A673 (cell line): Measurements from ENCODE around the gene STXBP5. TPM values are rescaled to one million over a fixed set of nuclear protein-coding genes. Genes with fewer than 3 reads are reported as not detected.

Experiments used
- BruUV-seq: library from RNA; stranded (reverse); fragments of 400-500 nt; replicated peaks from 2 replicates; lab custom pipeline; 2021; lab: Mats Ljungman, UMichigan
- CTCF ChIA-PET: fragments of 300-600 bp; sonication (Branson Sonifier 250); formaldehyde crosslinking; loops from one replicate; lab custom pipeline; 2022; ENCODE audit warnings: antibody characterized with exemption; lab: Charles Lee
- POLR2A ChIA-PET: fragments of 300-600 bp; sonication (Branson Sonifier 250); formaldehyde crosslinking; loops from one replicate; lab custom pipeline; 2022; ENCODE audit warnings: antibody characterized with exemption; ENCODE audit not compliant: low non-redundant PET; lab: Charles Lee
- DNase-seq: peaks from one replicate; pipeline ENCODE4 v3.0.0-alpha.2; 2015; ENCODE audit warnings: low spot score
- H3K27ac ChIP-seq: fragments of 200-600 bp; sonication (generic); 2 replicates; pipeline ENCODE4 v1.5.1; 2016; ENCODE audit warnings: mixed run types, low read depth, mild to moderate bottlenecking, mixed read lengths, antibody characterized with exemption, low read length; ENCODE audit not compliant: poor library complexity, severe bottlenecking
- H3K27me3 ChIP-seq: fragments of 200-600 bp; sonication (generic); replicated peaks from 2 replicates; pipeline ENCODE4 v1.6.1; 2017; ENCODE audit warnings: mixed run types, low read depth, mild to moderate bottlenecking, mixed read lengths, antibody characterized with exemption, low read length; ENCODE audit not compliant: insufficient read depth, poor library complexity
- H3K36me3 ChIP-seq: fragments of 200-600 bp; sonication (generic); 2 replicates; pipeline ENCODE4 v1.6.1; 2016; ENCODE audit warnings: mixed run types, mild to moderate bottlenecking, mixed read lengths, antibody characterized with exemption, low read length; ENCODE audit not compliant: insufficient read depth, poor library complexity, severe bottlenecking
- H3K4me1 ChIP-seq: fragments of 200-600 bp; sonication (generic); 2 replicates; pipeline ENCODE4 v1.6.1; 2017; ENCODE audit warnings: mixed run types, mild to moderate bottlenecking, mixed read lengths, antibody characterized with exemption, low read length; ENCODE audit not compliant: insufficient read depth, poor library complexity, severe bottlenecking
- H3K4me3 ChIP-seq: fragments of 200-600 bp; sonication (generic); 2 replicates; pipeline ENCODE4 v1.5.1; 2016; ENCODE audit warnings: low read depth, mixed run types, mild to moderate bottlenecking, mixed read lengths, low read length; ENCODE audit not compliant: poor library complexity, severe bottlenecking
- H3K9me3 ChIP-seq: fragments of 200-600 bp; sonication (generic); 2 replicates; pipeline ENCODE4 v1.6.1; 2016; ENCODE audit warnings: mixed run types, low read depth, mild to moderate bottlenecking, mixed read lengths, antibody characterized with exemption, low read length; ENCODE audit not compliant: poor library complexity, severe bottlenecking
- EZH2 ChIP-seq: fragments of 200-600 bp; sonication (generic); IDR thresholded peaks from 2 replicates; pipeline ENCODE4 v1.6.1; 2017; ENCODE audit warnings: borderline replicate concordance, low read depth, mild to moderate bottlenecking, mixed read lengths, antibody characterized with exemption, low read length; ENCODE audit not compliant: poor library complexity, severe bottlenecking
- intact Hi-C: fragments of 100-400 bp; cut with micrococcal nuclease; formaldehyde crosslinking; loops from one replicate; pipeline ENCODE4 v1.10.0; 2022; ENCODE audit not compliant: unreplicated experiment
- total RNA-seq: library from RNA; stranded (reverse); gene quantifications from 2 replicates; pipeline ENCODE4 v1.2.3, GENCODE V29; 2021
- TF ChIP-seq, protein P1 (sequence below): fragments of 300-800, 200-600 bp; sonication (generic); conservative IDR thresholded peaks from 2 replicates; pipeline ENCODE4 v1.5.1; 2017; ENCODE audit warnings: low read depth, mild to moderate bottlenecking, antibody characterized with exemption, low read length, moderate library complexity, mixed read lengths

STXBP5 gene
- total RNA-seq, 1 experiment from 2014 or later = 14.5 TPM

GRCh38 chr6:147278891-147279290 is 74.7 kb downstream of the STXBP5 start:
- POLR2A ChIA-PET = no interaction called here
- no peaks in the 10 kb centered on the region for H3K36me3 ChIP-seq
- TF ChIP-seq EZH2 = no peak
- TF ChIP-seq, protein P1, sequence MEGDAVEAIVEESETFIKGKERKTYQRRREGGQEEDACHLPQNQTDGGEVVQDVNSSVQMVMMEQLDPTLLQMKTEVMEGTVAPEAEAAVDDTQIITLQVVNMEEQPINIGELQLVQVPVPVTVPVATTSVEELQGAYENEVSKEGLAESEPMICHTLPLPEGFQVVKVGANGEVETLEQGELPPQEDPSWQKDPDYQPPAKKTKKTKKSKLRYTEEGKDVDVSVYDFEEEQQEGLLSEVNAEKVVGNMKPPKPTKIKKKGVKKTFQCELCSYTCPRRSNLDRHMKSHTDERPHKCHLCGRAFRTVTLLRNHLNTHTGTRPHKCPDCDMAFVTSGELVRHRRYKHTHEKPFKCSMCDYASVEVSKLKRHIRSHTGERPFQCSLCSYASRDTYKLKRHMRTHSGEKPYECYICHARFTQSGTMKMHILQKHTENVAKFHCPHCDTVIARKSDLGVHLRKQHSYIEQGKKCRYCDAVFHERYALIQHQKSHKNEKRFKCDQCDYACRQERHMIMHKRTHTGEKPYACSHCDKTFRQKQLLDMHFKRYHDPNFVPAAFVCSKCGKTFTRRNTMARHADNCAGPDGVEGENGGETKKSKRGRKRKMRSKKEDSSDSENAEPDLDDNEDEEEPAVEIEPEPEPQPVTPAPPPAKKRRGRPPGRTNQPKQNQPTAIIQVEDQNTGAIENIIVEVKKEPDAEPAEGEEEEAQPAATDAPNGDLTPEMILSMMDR = no peak
- no peaks in the 10 kb centered on the region for H3K4me1 ChIP-seq
- no peaks in the 10 kb centered on the region for H3K27me3 ChIP-seq
- CTCF ChIA-PET = no interaction called here
- no peak overlapping the region for H3K27ac ChIP-seq
- DNase-seq = no peak
- intact Hi-C loops = no loop called here
- no peak overlapping the region for H3K4me3 ChIP-seq
- H3K9me3 ChIP-seq = no peaks in the 10 kb centered on the region
- no TSS peak for BruUV-seq

DNA sequence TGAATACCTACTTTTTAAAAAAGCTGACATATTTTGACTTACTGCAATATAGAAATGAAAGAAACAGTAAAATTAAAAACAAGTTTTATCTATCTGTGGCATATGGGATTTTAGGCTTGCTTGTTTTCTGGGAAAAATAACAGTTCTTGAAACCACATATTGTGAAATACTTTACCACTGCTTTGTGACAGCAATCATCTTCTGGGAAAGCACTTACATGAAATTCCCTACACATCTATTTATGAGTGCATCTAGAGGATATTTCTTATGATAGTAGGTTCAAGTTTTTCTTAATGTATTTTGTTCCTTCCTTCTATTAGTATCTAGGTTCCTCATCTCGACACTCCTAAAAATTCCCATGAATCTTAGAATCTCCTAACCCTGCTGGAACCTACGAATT is 75.2 kb downstream of the STXBP5 start:
- intact Hi-C loops = no loop called here
- no peak for TF ChIP-seq EZH2
- TF ChIP-seq, protein P1 = no peak

GRCh38 chr6:147281895-147282565 is 77.8 kb downstream of the STXBP5 start:
- no TSS peak for BruUV-seq
- CTCF ChIA-PET = no interaction called here
- H3K4me1 ChIP-seq = no peaks in the 10 kb centered on the region
- TF ChIP-seq EZH2 = no peak
- TF ChIP-seq, protein P1 = no peak
- H3K36me3 ChIP-seq = no peaks in the 10 kb centered on the region
- no peak overlapping the region for H3K27ac ChIP-seq
- intact Hi-C loops = no loop called here
- no peak overlapping the region for H3K4me3 ChIP-seq
- no peaks in the 10 kb centered on the region for H3K27me3 ChIP-seq
- POLR2A ChIA-PET = no interaction called here
- DNase-seq = no peak
- H3K9me3 ChIP-seq = no peaks in the 10 kb centered on the region

More for the DNA sequence above, 75.2 kb downstream of the STXBP5 start:
- BruUV-seq = no TSS peak
- Histone ChIP-seq H3K4me1 (no peaks in the 10 kb centered on the region), H3K27ac (no peak overlapping the region), H3K4me3 (no peak overlapping the region), H3K36me3 (no peaks in the 10 kb centered on the region), H3K27me3 (no peaks in the 10 kb centered on the region), H3K9me3 (no peaks in the 10 kb centered on the region)
- no peak for DNase-seq
- ChIA-PET POLR2A (no interaction called here), CTCF (no interaction called here)
